ENCODE measurements around the gene ZNF267.
"Not testable (repeated sequence)": the region's sequence is repeated elsewhere in the genome, so short reads cannot be mapped to it uniquely, and the experiment has no call there.

Gene ZNF267

DNA sequence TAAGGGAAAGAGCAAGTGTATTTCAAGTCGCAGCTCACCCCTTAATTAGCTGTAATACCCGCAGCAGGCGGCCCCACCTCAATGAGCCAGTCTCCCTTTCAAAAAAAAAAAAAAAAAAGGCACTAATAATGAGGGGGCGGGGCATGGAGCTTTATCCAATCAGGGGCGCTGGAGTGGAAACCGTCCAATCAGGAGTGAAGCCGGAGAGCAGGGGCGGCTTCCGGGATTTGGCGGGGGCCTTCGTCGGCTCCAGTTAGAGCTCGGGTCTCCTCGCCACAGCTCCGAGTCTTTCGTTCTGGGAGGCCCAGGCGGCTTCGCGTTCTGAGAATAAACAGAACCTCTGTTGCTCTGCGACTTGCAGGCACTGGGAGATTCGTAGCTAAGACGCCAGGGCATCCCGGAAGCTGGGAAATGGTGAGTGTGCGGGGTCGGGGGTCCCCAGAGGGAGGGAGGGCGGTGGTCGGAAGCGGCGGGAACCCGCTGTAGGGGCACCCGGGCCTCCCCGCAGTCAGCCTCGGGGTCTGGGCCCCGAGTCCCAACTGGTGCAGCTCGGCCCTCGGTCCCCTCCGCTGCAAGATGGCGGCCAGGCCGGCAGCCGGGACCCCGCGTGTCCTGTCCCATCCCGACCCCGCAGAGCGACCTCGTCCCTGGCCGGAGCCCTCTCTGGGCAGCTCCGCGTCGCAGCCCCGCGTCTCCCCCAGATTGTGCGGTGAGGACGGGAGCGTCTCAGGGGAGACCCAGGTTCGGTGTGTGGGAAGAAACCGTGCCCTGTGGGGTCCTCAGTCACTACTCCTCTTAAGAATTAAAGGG is at the start of gene ZNF267:
TSS of gene ZNF267 (plus strand) at position 252 of the 810 bp plus-strand sequence. CDS start at position 412, 160 bp downstream.
- DNase-seq (ENCODE audit: low read depth), result peak; percentile 82

DNA sequence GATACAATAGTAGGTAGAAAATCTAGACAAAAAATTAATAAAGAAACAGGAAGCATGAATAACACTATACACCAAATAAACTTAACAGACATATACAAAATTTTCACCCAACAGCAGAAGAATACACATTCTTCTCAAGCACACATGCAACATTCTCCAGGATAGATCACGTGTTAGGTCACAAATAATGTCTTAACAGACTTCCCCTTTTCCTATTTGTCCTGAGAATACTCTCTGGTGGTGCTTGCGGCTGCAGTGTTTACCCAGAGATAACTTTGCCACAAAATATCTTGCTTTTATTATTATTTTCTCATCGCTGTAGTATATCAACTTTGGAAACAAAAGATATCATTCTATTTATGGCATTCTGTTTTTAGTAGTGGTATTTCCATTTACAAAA is 40.6 kb upstream of the ZNF267 start:
- DNase-seq (ENCODE audit: low read depth), result no peak

DNA sequence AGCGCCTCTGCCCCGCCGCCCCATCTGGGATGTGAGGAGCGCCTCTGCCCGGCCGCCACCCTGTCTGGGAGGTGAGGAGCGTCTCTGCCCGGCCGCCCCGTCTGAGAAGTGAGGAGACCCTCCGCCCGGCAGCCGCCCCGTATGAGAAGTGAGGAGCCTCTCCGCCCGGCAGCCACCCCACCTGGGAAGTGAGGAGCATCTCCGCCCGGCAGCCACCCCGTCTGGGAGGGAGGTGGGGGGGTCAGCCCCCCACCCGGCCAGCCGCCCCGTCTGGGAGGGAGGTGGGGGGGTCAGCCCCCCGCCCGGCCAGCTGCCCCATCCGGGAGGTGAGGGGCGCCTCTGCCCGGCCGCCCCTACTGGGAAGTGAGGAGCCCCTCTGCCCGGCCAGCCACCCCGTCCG is 37.2 kb upstream of the ZNF267 start:
- DNase-seq (ENCODE audit: low read depth), result not testable (repeated sequence)

DNA sequence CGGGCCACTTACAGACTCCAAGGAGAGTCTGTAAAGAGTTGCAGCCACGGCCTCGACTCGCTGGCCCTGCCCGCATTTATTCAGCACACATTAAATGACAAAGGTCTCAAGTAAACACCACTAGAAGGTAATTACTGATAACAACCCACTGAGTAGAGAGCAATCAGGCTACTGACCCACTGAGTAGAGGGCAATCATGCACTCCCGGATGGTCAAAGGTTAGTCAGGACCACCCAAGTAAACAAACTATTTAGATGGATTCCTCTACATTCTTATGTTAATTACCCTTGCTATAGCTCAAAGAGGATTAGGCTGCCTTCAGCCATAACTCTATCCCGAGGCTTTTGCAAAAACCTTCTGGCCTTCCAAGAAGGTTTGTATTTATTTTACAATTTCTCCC is 30.7 kb upstream of the ZNF267 start:
- DNase-seq (ENCODE audit: low read depth), result no peak

DNA sequence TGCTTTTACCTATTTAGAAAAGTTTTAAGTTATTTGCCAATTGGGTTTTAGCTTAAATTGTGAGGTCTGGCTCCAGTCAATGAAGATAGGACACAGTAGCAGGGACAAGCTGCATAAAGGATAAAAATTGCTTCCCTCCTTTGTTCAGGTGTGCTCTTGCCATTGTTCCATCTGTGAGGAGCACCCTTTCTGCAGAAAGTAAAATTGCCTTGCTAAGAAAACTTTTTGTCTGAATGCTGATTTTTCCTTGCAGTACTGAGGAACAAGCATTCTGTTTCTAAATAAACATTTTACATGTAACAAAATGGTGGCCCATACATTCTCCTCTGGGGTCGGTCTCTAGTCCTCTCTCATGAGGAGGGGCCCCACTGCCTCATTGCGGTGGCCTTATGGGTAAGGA is 25.0 kb upstream of the ZNF267 start:
- DNase-seq (ENCODE audit: low read depth), result not testable (repeated sequence)

DNA sequence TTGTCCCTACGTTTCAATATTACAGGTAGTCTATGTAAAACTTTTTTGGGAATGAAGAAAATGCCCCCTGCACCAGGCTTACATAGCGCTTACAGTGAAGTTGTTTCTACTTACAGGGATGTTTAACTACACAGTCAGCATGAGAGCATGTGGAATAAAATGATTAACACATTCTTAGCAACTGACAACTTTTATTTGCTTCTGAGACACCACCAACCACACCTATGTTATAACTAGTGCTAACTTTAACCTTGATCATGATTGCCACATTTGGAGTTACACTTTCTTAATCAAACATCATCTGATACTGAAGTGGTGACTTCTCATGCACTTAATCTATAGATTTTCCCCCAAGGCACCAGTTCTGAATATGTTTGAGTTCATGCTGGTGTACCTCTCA is 20.3 kb upstream of the ZNF267 start:
- no peak for DNase-seq (ENCODE audit: low read depth)

DNA sequence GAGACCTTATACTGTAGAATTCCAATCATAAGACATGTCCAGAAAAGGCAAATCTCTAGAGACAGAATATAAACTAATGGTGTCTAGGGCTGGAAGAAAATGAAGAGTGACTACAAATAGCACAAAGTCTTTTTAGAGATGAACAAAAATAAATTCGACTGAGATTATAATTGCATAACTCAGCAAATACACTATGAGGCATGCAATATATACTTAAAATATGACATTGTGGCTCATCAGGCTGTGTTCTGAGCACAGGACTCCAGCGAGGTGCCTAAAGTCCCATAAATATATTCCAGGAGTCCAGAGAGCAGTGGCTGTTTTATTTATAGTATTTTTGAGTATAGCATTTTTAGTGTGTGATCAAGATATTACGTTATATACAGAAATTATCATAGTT is 13.1 kb upstream of the ZNF267 start:
- DNase-seq (ENCODE audit: low read depth), result no peak

DNA sequence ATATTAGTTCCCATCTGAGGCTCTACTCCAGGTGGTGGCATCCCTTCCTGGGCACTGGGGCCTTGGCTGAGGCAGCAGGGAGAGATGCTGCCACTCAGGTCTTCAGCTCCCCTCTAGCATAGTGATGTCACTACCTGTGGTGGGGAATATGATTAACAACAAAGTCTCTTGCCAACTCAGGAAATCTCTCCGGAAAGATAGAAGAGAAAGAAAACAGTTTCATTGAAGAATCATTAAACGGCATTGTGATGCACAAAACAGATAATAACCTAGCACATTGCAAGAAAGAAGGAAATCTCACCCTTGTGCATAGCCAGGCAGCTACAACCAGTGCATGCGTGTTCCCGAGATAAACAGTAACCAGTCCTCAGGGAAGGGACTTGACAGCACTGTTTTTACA is 12.2 kb upstream of the ZNF267 start:
- DNase-seq (ENCODE audit: low read depth), result no peak

DNA sequence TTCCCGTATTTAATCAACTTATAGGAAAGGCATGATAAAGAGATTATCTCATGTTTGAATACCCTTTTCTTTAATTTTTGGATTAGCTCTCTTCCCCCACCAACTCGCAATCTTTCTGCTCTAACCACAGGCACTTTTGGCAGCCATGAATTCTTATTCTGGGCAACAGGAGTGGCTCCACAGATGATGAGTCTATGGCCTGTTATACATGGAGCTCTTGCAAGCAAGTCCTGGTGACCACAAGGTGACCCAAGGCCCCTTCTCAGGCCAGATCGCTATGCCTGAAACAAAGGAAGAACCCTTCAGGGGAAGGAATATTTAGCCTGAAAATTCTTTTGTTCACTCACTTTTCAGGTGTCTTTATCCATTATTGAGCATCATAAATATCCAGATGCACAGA is 10.8 kb upstream of the ZNF267 start:
- DNase-seq (ENCODE audit: low read depth), result no peak

DNA sequence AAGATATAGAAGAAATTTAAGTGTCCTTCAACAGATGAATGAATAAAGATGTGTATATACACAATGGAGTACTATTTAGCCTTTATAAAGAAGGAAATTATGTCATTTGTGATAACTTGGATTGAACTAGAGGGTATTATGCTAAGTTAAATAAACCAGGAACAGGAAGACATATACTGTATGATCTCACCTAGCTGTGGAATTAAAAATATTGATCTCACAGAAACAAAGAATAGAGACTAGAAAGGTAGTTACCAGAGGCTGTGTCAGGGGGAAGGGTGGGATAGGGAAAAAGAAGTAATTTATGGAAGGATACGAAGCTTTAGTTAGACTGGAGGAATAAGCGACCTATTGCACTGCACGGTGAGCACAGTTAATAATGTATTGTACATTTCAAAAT is 5.4 kb upstream of the ZNF267 start:
- DNase-seq (ENCODE audit: low read depth), result no peak

DNA sequence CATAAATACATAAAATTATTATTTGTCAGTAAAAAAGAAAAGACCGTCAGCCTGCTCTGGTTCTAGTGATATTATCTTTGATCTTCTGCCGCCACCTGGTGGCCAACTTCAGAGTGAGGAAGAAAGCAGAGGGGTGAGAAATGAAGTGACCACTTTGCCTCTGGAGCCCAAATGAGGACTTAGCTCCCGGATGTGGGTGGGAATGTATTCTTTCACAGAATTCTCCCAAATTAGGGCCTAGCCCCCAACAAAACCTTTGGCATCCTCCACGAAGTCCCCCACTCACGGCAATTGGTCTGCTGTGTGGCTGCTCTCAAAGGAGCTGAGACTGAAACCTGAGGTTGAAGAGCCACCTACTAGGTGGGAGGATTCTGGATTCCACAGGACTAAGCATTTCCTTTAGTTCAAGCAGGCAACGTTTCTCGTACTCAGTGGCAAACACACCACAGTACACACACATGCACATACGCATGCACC is 4.9 kb upstream of the ZNF267 start:
- DNase-seq (ENCODE audit: low read depth), result peak; percentile 40

DNA sequence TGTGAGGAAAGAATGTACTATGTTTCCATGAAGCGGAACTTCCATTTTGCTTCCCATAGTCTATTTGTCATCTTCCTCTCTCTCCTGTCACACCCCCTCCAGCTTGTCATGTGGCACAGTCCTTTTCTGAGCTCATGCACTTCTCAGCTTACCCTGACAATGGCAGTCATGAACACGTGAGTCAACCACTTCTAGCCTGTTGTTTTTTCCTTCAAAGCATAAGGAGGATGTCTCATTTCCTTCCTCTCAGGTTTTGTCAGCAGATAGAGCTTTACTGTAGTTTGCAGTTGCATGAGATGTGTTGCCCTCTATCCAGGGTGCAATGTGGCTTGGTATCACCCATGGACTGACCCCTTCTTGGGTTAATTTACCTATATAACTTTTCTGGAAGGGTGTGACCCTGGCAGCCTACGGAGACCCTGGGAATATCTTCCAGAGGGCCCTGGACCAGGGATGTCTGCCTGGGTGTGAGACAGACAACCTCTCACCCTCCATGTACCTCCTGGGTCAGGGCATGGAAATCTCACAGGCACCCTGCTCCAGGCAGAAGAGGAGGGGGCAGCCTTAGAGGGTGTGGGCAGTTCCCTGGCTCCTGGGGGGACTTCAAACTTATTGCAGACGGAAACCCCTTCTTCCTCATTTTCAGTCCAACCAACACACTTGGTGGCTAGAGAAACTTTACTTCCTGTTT is 4.0 kb upstream of the ZNF267 start:
- DNase-seq (ENCODE audit: low read depth), result no peak

DNA sequence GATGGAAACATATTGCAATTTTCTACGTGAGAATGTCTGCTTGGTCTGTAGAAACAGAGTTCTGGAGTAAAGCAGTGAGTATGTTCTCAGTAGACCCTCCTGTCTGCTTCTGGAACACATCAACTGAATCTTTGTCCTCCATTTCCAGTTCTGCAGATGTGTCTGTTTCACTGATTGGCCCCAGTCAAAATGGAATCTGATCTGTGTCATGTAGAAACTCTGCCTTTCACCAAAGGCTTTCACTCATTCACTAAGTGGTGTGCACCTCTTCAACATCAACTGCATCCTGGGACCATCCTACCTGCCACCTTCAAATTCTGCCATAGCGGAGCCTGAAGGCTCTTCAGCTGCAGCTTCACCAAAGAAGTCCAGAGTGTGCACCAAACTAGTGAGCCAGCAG is 2.8 kb upstream of the ZNF267 start:
- DNase-seq (ENCODE audit: low read depth), result no peak

DNA sequence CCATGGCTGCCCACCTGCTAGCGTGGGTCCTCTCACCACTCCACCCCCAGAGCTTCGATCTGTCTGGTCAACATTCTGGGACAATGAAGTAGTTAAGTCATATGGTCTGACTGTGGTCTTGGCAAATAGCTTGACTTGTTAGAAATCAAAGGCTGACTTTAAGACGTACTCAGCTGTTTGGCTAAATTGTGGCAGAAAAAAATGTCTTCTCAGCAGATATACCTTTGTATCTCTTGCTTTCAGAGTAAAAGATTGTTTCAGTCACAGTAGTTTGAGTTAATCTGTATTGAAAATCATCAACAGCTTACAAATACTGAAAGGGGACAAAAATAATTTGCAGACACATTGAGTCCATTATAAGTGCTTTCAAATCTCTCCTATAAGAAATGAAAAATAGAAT is 2.1 kb upstream of the ZNF267 start:
- no peak for DNase-seq (ENCODE audit: low read depth)

DNA sequence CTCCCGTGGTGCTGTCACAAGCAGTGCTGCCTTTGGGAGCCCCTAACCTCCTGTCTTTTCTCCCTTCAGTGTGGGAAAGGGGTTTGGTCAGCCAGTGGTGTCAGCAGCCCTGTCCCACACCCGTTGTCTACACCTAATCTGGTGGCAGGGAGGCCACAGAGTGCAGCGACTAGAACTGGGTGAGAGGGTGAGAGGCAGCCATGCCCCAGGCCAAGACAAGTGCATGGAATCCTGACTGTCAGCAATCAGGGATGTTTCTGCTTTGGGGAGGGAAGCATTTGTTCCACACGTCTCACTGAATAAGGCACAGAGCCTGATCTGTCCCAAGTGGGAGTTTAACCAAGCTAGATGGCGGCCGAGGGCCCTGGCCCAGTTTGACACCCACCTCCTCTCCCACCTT is 1.4 kb upstream of the ZNF267 start:
- DNase-seq (ENCODE audit: low read depth), result no peak

DNA sequence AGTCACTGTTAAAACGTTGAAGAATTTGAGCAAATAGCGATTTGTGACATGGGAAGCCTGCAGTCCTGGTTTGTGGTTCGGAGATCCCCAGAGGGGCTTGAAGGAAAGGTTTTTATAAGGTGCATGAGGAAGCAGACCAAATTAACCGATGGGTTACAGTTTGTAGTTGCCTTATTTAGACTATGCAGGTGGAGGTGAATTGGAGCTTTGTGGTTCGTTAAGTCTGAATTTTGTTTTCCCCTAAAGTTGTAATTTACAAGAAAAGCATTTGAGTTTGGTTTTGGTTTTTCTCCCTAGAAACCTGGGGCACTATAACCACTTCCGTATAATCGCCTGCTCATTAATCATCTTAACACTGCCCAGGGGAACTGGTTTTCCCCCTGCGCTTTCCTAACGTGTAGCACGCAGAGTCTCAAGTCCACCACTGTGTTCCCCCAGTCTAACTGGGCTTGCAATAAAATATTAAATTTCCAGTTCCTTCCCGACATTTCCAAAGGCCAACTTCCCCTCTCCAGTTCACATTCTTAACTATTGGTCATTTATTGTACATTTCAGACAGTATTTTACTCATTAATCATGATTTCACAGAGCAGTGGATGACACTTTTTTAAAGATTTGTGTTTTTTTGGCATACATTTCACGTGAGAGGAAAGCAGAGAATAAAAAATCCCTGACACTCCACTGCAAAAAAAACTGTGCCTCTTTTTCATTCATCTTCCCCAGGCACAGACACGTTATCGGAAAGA is 932 bp downstream of the ZNF267 start:
- no peak for DNase-seq (ENCODE audit: low read depth)

DNA sequence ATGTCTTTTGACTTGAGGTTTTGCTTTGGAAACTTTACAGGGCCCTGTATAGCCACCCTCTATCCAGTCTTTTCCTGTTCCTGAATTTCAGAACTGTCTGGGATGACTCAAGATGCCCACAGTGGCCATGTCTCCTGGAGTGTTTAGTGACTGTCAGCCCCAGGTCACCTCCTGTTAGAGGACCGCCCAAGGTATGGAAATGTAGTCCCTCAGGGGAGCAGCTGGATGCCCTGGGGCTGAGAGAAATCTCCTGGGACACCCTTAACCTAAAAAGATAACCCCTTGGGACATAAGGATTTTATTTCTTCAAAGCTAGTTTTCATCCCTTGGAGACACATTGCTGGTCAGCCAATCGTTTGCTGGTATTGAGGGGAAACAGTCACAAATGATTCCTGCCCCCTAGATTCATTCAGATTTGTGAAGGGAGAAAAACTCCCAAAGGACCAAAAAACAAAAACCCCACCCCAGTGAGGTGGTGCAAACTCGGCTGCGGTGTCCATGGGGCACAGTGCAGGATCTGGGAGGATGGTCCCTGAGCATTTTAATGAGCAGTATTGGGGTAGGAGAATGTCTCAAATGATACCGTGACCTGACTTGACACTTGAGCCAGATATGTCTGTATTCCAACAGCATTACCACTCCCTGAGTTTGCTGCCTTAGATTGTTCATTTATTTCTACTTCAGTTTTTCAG is 1.7 kb downstream of the ZNF267 start:
- DNase-seq (ENCODE audit: low read depth), result no peak

DNA sequence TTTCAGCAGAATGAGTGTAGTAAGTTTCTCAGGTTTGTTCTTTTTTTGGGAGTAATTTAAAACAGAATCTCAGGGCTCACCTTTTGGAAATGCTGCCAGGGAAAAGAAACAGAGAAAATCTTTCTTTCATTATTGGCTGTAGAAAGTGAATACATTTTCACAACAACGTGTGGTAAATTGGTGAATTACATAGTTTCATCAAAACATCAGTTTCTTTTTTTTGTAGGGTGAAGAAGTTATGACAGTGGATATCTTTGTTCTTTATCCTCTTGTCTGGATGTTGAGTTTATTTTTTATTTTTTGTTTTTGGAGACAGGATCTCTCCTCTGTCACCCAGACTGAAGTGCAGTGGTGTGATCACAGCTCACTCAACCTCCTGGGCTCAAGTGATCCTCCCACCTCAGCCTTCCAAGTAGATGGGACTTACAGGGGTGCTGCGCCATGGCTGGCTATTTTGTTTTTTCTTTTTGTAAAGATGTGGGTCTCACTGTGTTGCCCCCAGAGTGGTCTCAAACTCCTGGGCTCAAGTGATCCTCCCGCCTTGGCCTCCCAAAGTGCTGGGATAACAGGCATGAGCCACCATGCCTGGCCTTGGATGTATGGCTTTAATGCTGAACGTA is 2.4 kb downstream of the ZNF267 start:
- DNase-seq (ENCODE audit: low read depth), result no peak

DNA sequence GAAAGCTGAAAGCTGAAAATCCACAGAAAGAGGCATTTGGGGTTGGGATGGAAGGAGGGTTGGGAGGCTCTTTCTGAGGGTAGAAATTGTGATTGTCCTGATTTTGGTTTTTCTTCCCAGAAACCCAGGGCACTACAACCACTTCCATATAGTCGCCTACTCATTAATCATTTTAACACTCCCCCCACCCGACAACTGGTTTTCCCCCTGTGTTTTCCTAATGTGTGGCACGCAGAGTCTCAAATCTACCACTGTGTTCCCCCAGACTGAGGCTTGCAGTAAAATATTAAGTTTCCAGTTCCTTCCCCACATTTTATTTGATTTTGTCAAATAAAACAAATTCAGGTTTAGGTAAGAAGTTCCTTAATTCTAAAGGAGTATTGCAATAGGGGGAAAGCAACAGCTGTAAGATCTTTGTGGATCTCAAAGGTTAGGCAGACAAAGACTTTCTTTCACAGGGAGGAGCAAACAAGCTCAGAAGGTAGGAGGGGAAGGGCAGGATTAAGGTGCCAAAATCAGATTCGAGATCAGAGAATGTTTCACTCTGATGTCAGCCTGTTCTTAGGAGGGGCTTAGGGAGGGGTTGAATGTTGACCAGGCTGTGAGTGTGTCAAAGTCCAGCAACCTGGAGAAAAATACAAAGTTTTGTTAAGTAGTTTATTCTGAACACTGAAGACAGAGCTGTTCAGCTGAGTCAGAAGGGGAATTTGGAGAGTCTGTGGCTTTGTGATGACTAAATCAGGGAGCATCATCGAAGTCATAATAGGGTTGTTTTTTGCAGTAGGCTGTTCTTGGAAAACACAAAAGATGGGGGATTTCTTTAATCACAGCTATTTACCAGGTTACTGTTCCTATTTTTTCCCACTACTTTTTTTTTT is 3.6 kb downstream of the ZNF267 start:
- peak; percentile 64 for DNase-seq (ENCODE audit: low read depth)

DNA sequence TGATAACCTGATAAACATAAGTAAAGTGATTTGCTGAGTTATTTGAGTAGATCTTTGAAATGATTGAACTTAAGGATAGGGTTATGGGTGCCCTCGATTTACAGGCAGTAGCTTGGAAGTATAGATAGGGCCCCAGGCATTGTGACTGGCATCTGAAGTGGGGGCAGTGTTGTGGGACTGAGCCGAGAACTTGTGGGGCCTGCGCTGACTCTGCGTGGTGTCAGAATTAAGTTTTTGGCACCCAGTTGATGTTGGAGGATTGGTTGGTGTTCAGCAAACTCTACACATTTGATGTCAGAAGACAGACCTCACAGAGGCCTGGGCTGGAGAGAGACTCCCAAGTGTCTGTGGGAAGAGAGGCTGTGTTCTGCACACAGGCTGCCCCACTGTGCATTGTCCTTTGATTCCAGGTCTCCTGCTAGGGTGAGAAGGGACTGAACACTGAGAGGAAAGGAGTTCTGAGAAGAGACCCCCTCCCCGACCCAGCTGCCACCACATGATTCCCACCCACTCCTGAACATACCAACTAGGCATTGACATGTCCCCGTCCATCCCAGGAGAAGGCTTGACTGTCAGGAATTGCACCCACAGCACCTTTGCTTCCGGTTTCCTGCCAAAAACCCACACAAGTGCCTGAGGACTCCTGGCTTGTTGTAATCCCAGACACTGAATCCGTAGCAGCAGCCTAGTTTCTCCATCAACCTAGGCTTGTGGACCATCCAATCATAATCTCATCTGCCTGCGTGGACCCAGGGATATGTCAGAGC is 4.5 kb downstream of the ZNF267 start:
- DNase-seq (ENCODE audit: low read depth), result no peak

Measured in fibroblast of the conjunctiva (primary cell).